ENCODE data around the gene SLC2A4RG. TPM values are rescaled to one million over a fixed set of nuclear protein-coding genes. Genes with fewer than 3 reads are reported as not detected.

The SLC2A4RG gene
- total and polyA plus RNA-seq, 2 of the 4 experiments (the other 2 are of a cell fraction) = 5.0 to 50.3 TPM

DNA sequence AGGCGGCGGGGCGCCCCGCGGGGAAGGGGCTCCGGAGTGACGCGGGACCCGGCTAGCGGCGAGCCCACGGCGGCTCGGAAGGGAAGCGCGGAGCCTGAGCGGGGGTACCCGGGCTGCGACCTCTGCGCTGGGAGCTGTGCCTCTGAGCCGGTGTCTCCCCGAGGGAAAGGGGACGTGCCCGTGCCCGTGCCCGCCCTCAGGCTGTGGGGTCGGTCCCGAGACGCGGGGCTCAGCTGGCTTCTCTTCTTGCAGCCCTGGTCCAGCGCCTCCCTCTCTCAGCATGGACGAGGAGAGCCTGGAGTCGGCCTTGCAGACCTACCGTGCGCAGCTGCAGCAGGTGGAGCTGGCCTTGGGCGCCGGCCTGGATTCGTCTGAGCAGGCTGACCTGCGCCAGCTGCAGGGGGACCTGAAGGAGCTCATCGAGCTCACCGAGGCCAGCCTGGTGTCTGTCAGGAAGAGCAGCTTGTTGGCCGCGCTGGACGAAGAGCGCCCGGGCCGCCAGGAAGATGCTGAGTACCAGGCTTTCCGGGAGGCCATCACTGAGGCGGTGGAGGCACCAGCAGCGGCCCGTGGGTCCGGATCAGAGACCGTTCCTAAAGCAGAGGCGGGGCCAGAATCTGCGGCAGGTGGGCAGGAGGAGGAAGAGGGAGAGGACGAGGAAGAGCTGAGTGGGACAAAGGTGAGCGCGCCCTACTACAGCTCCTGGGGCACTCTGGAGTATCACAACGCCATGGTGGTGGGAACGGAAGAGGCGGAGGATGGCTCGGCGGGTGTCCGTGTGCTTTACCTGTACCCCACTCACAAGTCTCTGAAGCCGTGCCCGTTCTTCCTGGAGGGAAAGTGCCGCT is 31.1 kb upstream of the SLC2A4RG start:
- Histone ChIP-seq H2BK15ac (ENCODE audit: low read depth, low read length) (no peak overlapping the region), H3K56ac (ENCODE audit: extremely low read depth, insufficient read depth, low read length) (0 out of 2 replicates have a peak overlapping the region, but pooled peaks have one; percentile 6), H3K4me1 (ENCODE audit: control insufficient read depth, insufficient read depth, low read length) (peaks cover 10% of the 10 kb centered on the region), H3K18ac (ENCODE audit: low read depth, low read length) (no peak overlapping the region), H3K9ac (ENCODE audit: low read depth, low read length) (peak overlapping the region; percentile 57), H3K9me3 (ENCODE audit: control insufficient read depth, insufficient read depth, low read length) (no peaks in the 10 kb centered on the region), H3K4me2 (ENCODE audit: low read depth, low read length) (peak overlapping the region; percentile 96), H2BK120ac (ENCODE audit: low read depth, low read length) (no peak overlapping the region), H3K4ac (ENCODE audit: low read depth, low read length) (peak overlapping the region; percentile 43; the same call in 1 of the 2 replicates), H2BK20ac (ENCODE audit: low read depth, low read length) (no peak overlapping the region), H3K23ac (ENCODE audit: low read depth, low read length) (peak overlapping the region; percentile 38; the same call in 1 of the 2 replicates), H3K36me3 (ENCODE audit: control insufficient read depth, insufficient read depth, low read length) (peaks cover 40% of the 10 kb centered on the region), H2BK5ac (ENCODE audit: low read depth, low read length, poor library complexity, severe bottlenecking) (no peak overlapping the region), H2AFZ (replicated peaks; ENCODE audit: low read length, poor library complexity) (peak overlapping the region; percentile 98), H3K27me3 (ENCODE audit: control insufficient read depth, insufficient read depth, low read length) (no peaks in the 10 kb centered on the region), H3K4me3 (ENCODE audit: insufficient read depth, low read depth, low read length) (peak overlapping the region; percentile 84), H3K9me1 (ENCODE audit: insufficient read depth, low read length) (no peaks in the 10 kb centered on the region), H4K5ac (ENCODE audit: low read depth, low read length) (no peak overlapping the region), H4K8ac (ENCODE audit: low read depth in 2 of 2, low read length in 2 of 2) (no peak overlapping the region; a peak in 1 of 4 replicates), H2AK9ac (replicated peaks; ENCODE audit: low read depth, low read length, poor library complexity) (peak overlapping the region; percentile 96), H3K27ac (ENCODE audit: insufficient read depth, low read length) (peak overlapping the region; percentile 68; the same call in 1 of the 2 replicates), H4K20me1 (ENCODE audit: insufficient read depth, low read length) (no peaks in the 10 kb centered on the region; the same call in 1 of the 2 replicates), H2AK5ac (ENCODE audit: low read depth, low read length) (peak overlapping the region; percentile 78), H4K91ac (ENCODE audit: insufficient read depth, low read depth, low read length) (no peak overlapping the region), H3K14ac (replicated peaks; ENCODE audit: low read depth, low read length) (peak overlapping the region; percentile 59; the same call in 1 of the 2 replicates), H3K79me1 (ENCODE audit: low read depth in 1 of 2, low read length in 2 of 2) (peaks cover 18 to 66% of the 10 kb centered on the region in 2 experiments)
- POLR2A ChIA-PET (ENCODE audit: unreplicated experiment) = interaction anchor here (0.6 to 1.2 kb wide), 3 partner anchors 10 to 14 kb away, joined by 4 to 5 read pairs (median 4); no protein-coding TSS in a partner anchor
- no TSS peak for BruUV-seq (replicated peaks)
- in situ Hi-C loops (cut with MboI; ENCODE audit: low sequenced_read_pairs) = loop anchor here (10.0 kb wide), 1 partner anchor 156 kb away; the partner anchor contains the start of genes ABHD16B and TPD52L2
- dilution Hi-C loops (cut with HindIII; ENCODE audit: low sequenced_read_pairs, unreplicated experiment) = no loop called here
- ATAC-seq (ENCODE audit: low read depth) = peak; percentile 6
- intact Hi-C loops (cut with micrococcal nuclease) = no loop called here
- no peak for DNase-seq
- TF ChIP-seq SMC3 (IDR thresholded peaks at IDR 0.05; ENCODE audit: low read depth, low read length) (no peak), BHLHE40 (IDR thresholded peaks at IDR 0.05; ENCODE audit: low read depth, low read length) (no peak), MAFK (IDR thresholded peaks at IDR 0.05; ENCODE audit: low read depth, low read length) (no peak), FOS (IDR thresholded peaks at IDR 0.05; ENCODE audit: low read depth, low read length) (no peak), MAZ (IDR thresholded peaks at IDR 0.05; ENCODE audit: borderline replicate concordance, low read depth, low read length) (no peak)
- CTCF ChIA-PET = interaction anchor here (1.1 kb wide), 1 partner anchor 10 kb away, joined by 8 read pairs; no protein-coding TSS in a partner anchor
- WGBS, 2 experiments (ENCODE audit: extremely low coverage in 2 of 2, insufficient read length in 1 of 2) = 18% methylated on average over 40 of the region's 67 CpGs; no CpG with 5 or more reads in 1 of the 2 experiments

Data from IMR-90 (cell line).